ENCODE data around the gene CHIA. TPM values are rescaled to one million over a fixed set of nuclear protein-coding genes. Genes with fewer than 3 reads are reported as not detected.

CHIA gene
- total and polyA plus RNA-seq, 2 of the 8 experiments (the other 6 are each of a cell fraction or from before 2014, with no cell fraction given), result not detected

GRCh38 chr1:111323231-111323630 lies 32.6 kb downstream of the CHIA start:
- Histone ChIP-seq H2BK20ac (ENCODE audit: low read length) (no peak overlapping the region), H3K9me3 (ENCODE audit: insufficient read depth in 2 of 2, low read depth in 1 of 2, low read length in 1 of 2) (no peaks in the 10 kb centered on the region), H3K4me1 (replicated peaks in 1 of 4; ENCODE audit: control insufficient read depth in 3 of 4, insufficient read depth in 4 of 4, low read length in 3 of 4) (no peaks in the 10 kb centered on the region), H3K79me2 (ENCODE audit: control insufficient read depth in 1 of 2, insufficient read depth in 2 of 2, low read length in 2 of 2) (no peaks in the 10 kb centered on the region), H3K23ac (ENCODE audit: insufficient read length) (no peak overlapping the region), H3K56ac (replicated peaks; ENCODE audit: insufficient read length, low read depth, low read length) (no peak overlapping the region), H2AK5ac (ENCODE audit: low read depth, low read length) (no peak overlapping the region), H3K4me2 (ENCODE audit: insufficient read depth in 1 of 2, low read depth in 2 of 2, low read length in 2 of 2) (no peak overlapping the region), H2BK15ac (ENCODE audit: low read length) (no peak overlapping the region), H4K91ac (replicated peaks; ENCODE audit: insufficient read length, low read length) (no peak overlapping the region), H3K4ac (replicated peaks; ENCODE audit: insufficient read length, low read depth, low read length) (no peak overlapping the region), H3K4me3 (ENCODE audit: extremely low read depth in 1 of 4, insufficient read depth in 2 of 4, low read depth in 3 of 4, low read length in 4 of 4) (no peak overlapping the region), H2BK5ac (ENCODE audit: low read depth, low read length) (no peak overlapping the region; the same call in 1 of the 2 replicates), H3K18ac (ENCODE audit: extremely low read depth, low read length) (no peak overlapping the region), H3K36me3 (ENCODE audit: control insufficient read depth in 2 of 4, insufficient read depth in 4 of 4, low read length in 3 of 4) (no peaks in the 10 kb centered on the region), H4K8ac (ENCODE audit: extremely low read depth, insufficient read depth, low read length) (no peak overlapping the region), H3K9ac (replicated peaks in 1 of 4; ENCODE audit: extremely low read depth in 1 of 4, low read depth in 3 of 4, low read length in 3 of 4) (no peak overlapping the region), H3K27me3 (replicated peaks in 1 of 4; ENCODE audit: control insufficient read depth in 3 of 4, extremely low read depth in 1 of 4, insufficient read depth in 3 of 4, low read length in 3 of 4) (no peaks in the 10 kb centered on the region), H4K5ac (ENCODE audit: insufficient read length, low read depth, low read length) (no peak overlapping the region), H2AFZ (ENCODE audit: low read length) (no peak overlapping the region), H3K14ac (ENCODE audit: insufficient read length) (no peak overlapping the region), H3K23me2 (ENCODE audit: low read depth, low read length) (no peaks in the 10 kb centered on the region; the same call in 1 of the 2 replicates), H3K79me1 (ENCODE audit: low read depth, low read length) (no peaks in the 10 kb centered on the region), H2BK120ac (replicated peaks; ENCODE audit: low read depth, low read length) (no peak overlapping the region), H4K20me1 (replicated peaks in 1 of 2; ENCODE audit: control insufficient read depth in 1 of 2, insufficient read depth in 2 of 2, low read length in 2 of 2) (no peaks in the 10 kb centered on the region), H3K27ac (ENCODE audit: low read depth, low read length) (no peak overlapping the region), H2BK12ac (ENCODE audit: low read depth, low read length) (no peak overlapping the region)
- POLR2A ChIA-PET (ENCODE audit: partially characterized antibody), result no interaction called here
- no peak for DNase-seq (ENCODE audit: low read depth in 1 of 2, low spot score in 2 of 2)
- CTCF ChIA-PET (ENCODE audit: partially characterized antibody), result no interaction called here
- no peak for FAIRE-seq
- 92% methylated on average over 1 of the region's 1 CpG; no CpG with 5 or more reads in 1 of the 2 experiments for WGBS, 2 experiments (ENCODE audit: extremely low coverage in 1 of 2, insufficient coverage in 1 of 2, insufficient read length in 1 of 2, insufficient replicate concordance in 2 of 2, low coverage in 1 of 2, low lambda C conversion rate in 2 of 2, missing lambda C conversion rate in 1 of 2)
- TF ChIP-seq RAD21 (IDR thresholded peaks at IDR 0.05 in 1 of 2, conservative IDR thresholded peaks at IDR 0.05 in 1 of 2; ENCODE audit: low read depth in 2 of 2, low read length in 2 of 2) (no peak), CHD1 (IDR thresholded peaks at IDR 0.05; ENCODE audit: low read depth, low read length) (no peak), SUZ12 (IDR thresholded peaks at IDR 0.05; ENCODE audit: low read length) (no peak), RBBP5 (IDR thresholded peaks at IDR 0.05; ENCODE audit: borderline replicate concordance, low read depth, low read length) (no peak), CHD2 (IDR thresholded peaks at IDR 0.05; ENCODE audit: low read length) (no peak), SIX5 (IDR thresholded peaks at IDR 0.05; ENCODE audit: low read depth, low read length) (no peak), BCL11A (IDR thresholded peaks at IDR 0.05; ENCODE audit: low read depth in 2 of 2, low read length in 2 of 2) (no peak), YY1 (IDR thresholded peaks at IDR 0.05; ENCODE audit: low read depth, low read length) (no peak), HDAC6 (IDR thresholded peaks at IDR 0.05; ENCODE audit: low read depth, low read length) (no peak), NANOG (IDR thresholded peaks at IDR 0.05; ENCODE audit: insufficient read depth, low read depth, low read length, poor library complexity, severe bottlenecking) (no peak), CBX5 (IDR thresholded peaks at IDR 0.05; ENCODE audit: low read depth, low read length) (no peak), SRF (IDR thresholded peaks at IDR 0.05; ENCODE audit: low read depth, low read length) (no peak), ZNF274 (IDR thresholded peaks at IDR 0.05; ENCODE audit: borderline replicate concordance, extremely low read depth, low read length) (no peak)
